Stimulated activated CD4-positive, alpha-beta T cell treated with anti-CD3 and anti-CD28 coated beads, Interleukin-4, amount 100 ng/mL, for 4 hours (primary cell): Measurements from ENCODE around the gene DCLK3.

Experiments
- DNase-seq, 2 experiments: peaks; one replicate each; pipeline ENCODE4 v3.0.0-alpha.2; 2020

DCLK3 gene

GRCh38 chr3:36707623-36708409, 56.5 kb downstream of the DCLK3 start:
- no peak for DNase-seq

GRCh38 chr3:36705015-36705414, 59.3 kb downstream of the DCLK3 start:
- no peak for DNase-seq

- no peak for DNase-seq
Observed at GRCh38 chr3:36704280-36704679, 60.1 kb downstream of the DCLK3 start.

GRCh38 chr3:36701249-36701572, 63.1 kb downstream of the DCLK3 start:
- DNase-seq, result no peak

GRCh38 chr3:36700537-36701248, 63.7 kb downstream of the DCLK3 start:
- DNase-seq, result peak in 1 of 2 experiments; percentile 30

GRCh38 chr3:36698314-36698713, 66.0 kb downstream of the DCLK3 start:
- DNase-seq, result no peak

- no peak for DNase-seq
Observed at GRCh38 chr3:36697229-36698001, 66.9 kb downstream of the DCLK3 start.

- DNase-seq, result no peak
Observed at GRCh38 chr3:36696799-36697198, 67.6 kb downstream of the DCLK3 start.

- no peak for DNase-seq
Observed at GRCh38 chr3:36695769-36696137, 68.6 kb downstream of the DCLK3 start.

GRCh38 chr3:36695113-36695768, 69.1 kb downstream of the DCLK3 start:
- DNase-seq, result no peak

- DNase-seq, result no peak
Observed at GRCh38 chr3:36693670-36694069, 70.7 kb downstream of the DCLK3 start.

GRCh38 chr3:36689560-36689959, 74.8 kb downstream of the DCLK3 start:
- no peak for DNase-seq

- DNase-seq, result no peak
Observed at GRCh38 chr3:36688815-36689214, 75.5 kb downstream of the DCLK3 start.

GRCh38 chr3:36686516-36686915, 77.8 kb downstream of the DCLK3 start:
- DNase-seq, result no peak

GRCh38 chr3:36681867-36682266, 82.5 kb downstream of the DCLK3 start:
- DNase-seq, result no peak

- no peak for DNase-seq
Observed at GRCh38 chr3:36680952-36681351, 83.4 kb downstream of the DCLK3 start.

- DNase-seq, result no peak
Observed at GRCh38 chr3:36679384-36680200, 84.8 kb downstream of the DCLK3 start.

- no peak for DNase-seq
Observed at GRCh38 chr3:36678216-36679013, 85.9 kb downstream of the DCLK3 start.

- DNase-seq, result no peak
Observed at GRCh38 chr3:36677331-36678007, 86.9 kb downstream of the DCLK3 start.

- no peak for DNase-seq
Observed at GRCh38 chr3:36674816-36675215, 89.5 kb downstream of the DCLK3 start.

- no peak for DNase-seq
Observed at GRCh38 chr3:36669764-36670163, 94.6 kb downstream of the DCLK3 start.
